Measurements from ENCODE around the gene SGMS1. TPM values are rescaled to one million over a fixed set of nuclear protein-coding genes. Genes with fewer than 3 reads are reported as not detected.
A peak's percentile ranks its signal among the peaks of the same experiment; 100 is the strongest.

SGMS1 gene
- total RNA-seq, 1 donor from 2014 or later = 128 TPM

- H3K27ac ChIP-seq = peak overlapping the region; percentile 73 to 76
- no peak for DNase-seq (ENCODE audit: low spot score in 2 of 2)
- H3K9me3 ChIP-seq = no peaks in the 10 kb centered on the region
- no peak overlapping the region for H3K4me3 ChIP-seq
- H3K27me3 ChIP-seq = no peaks in the 10 kb centered on the region
- H3K36me3 ChIP-seq = no peaks in the 10 kb centered on the region
- H3K4me1 ChIP-seq = peaks cover 4 to 37% of the 10 kb centered on the region in 2 donors
- TF ChIP-seq CTCF (IDR thresholded peaks at IDR 0.05) = no peak
- intact Hi-C loops (cut with DNase I) = loop anchor here (1.0 to 10.0 kb wide), 4 partner anchors 92 to 299 kb away; no protein-coding TSS in a partner anchor
These were observed 298.9 kb downstream of the SGMS1 start for GRCh38 chr10:50324680-50325393.

- DNase-seq (ENCODE audit: low spot score in 2 of 2) = no peak
- no peaks in the 10 kb centered on the region for H3K9me3 ChIP-seq
- no peaks in the 10 kb centered on the region for H3K36me3 ChIP-seq
- H3K4me3 ChIP-seq = no peak overlapping the region
- peak overlapping the region; percentile 73 to 76 for H3K27ac ChIP-seq
- peaks cover 4 to 37% of the 10 kb centered on the region in 2 donors for H3K4me1 ChIP-seq
- TF ChIP-seq CTCF (IDR thresholded peaks at IDR 0.05) = no peak
- intact Hi-C loops (cut with DNase I) = loop anchor here (10.0 kb wide), 1 partner anchor 171 kb away; no protein-coding TSS in a partner anchor
- no peaks in the 10 kb centered on the region for H3K27me3 ChIP-seq
These were observed 299.7 kb downstream of the SGMS1 start for GRCh38 chr10:50324046-50324445.

GRCh38 chr10:50322077-50322476 is 301.7 kb downstream of the SGMS1 start:
- DNase-seq (ENCODE audit: low spot score in 2 of 2) = no peak
- Histone ChIP-seq H3K36me3 (no peaks in the 10 kb centered on the region), H3K27ac (no peak overlapping the region), H3K4me3 (no peak overlapping the region), H3K27me3 (no peaks in the 10 kb centered on the region), H3K9me3 (no peaks in the 10 kb centered on the region), H3K4me1 (peaks cover 4 to 31% of the 10 kb centered on the region in 2 donors)
- intact Hi-C loops (cut with DNase I) = loop anchor here (10.0 kb wide), 1 partner anchor 173 kb away; no protein-coding TSS in a partner anchor
- no peak for TF ChIP-seq CTCF (IDR thresholded peaks at IDR 0.05)

GRCh38 chr10:50318129-50318528 is 305.6 kb downstream of the SGMS1 start:
- intact Hi-C loops (cut with DNase I) = no loop called here
- Histone ChIP-seq H3K27me3 (no peaks in the 10 kb centered on the region), H3K27ac (no peak overlapping the region), H3K4me3 (no peak overlapping the region), H3K9me3 (no peaks in the 10 kb centered on the region), H3K36me3 (no peaks in the 10 kb centered on the region), H3K4me1 (peaks cover 3 to 13% of the 10 kb centered on the region in 2 donors)
- no peak for TF ChIP-seq CTCF (IDR thresholded peaks at IDR 0.05)
- no peak for DNase-seq (ENCODE audit: low spot score in 2 of 2)

- no peak overlapping the region for H3K27ac ChIP-seq
- H3K36me3 ChIP-seq = no peaks in the 10 kb centered on the region
- intact Hi-C loops (cut with DNase I) = no loop called here
- H3K4me1 ChIP-seq = peaks cover 3 to 11% of the 10 kb centered on the region in 2 donors
- H3K27me3 ChIP-seq = no peaks in the 10 kb centered on the region
- H3K4me3 ChIP-seq = no peak overlapping the region
- no peaks in the 10 kb centered on the region for H3K9me3 ChIP-seq
- TF ChIP-seq CTCF (IDR thresholded peaks at IDR 0.05) = no peak
- DNase-seq (ENCODE audit: low spot score in 2 of 2) = no peak
These were observed 306.8 kb downstream of the SGMS1 start for GRCh38 chr10:50316695-50317648.

All from ascending aorta (tissue), 2 donors.